Measurements from ENCODE around the gene CYP2B6.
"Not testable (repeated sequence)": the region's sequence is repeated elsewhere in the genome, so short reads cannot be mapped to it uniquely, and the experiment has no call there.

The CYP2B6 gene

DNA sequence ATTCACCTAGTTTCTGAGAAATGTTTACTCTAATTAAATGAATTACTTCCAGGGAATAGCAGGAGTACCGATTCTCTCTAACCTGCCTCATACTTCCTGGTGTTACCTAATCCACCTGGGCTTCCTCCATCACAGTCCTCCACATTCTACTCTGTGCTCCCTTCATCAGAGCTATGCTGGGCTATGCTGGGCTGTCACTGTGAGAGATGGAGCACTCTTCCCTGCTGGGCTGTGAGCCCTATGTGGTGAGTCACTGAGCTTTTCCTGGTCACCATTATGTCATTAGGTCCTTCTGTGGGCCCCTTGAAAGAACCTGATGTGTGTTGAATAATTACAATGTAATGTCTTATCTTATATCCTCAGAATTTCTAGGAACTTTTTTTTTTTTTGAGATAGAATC lies 54.0 kb downstream of the CYP2B6 start:
- not testable (repeated sequence) for DNase-seq

DNA sequence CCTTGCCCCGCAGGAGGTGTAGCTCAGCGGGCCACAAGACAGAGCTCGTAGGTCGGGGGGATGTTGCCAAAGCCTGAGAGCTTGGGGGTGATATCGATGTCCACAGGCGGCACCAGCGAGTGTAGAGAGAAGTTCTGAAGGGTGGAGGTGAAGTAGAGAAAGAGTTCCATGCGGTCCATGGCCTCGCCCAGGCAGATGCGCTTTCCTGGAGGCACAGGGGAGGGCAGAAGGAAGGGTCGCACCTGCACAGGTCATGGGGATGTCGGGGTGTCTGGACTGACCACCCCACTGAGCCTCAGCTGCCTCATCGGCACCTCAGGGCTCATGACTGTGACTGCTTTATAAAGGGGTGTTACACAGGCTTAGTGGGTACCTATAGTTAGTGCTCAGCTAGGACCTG lies 59.3 kb downstream of the CYP2B6 start:
- DNase-seq, result no peak

DNA sequence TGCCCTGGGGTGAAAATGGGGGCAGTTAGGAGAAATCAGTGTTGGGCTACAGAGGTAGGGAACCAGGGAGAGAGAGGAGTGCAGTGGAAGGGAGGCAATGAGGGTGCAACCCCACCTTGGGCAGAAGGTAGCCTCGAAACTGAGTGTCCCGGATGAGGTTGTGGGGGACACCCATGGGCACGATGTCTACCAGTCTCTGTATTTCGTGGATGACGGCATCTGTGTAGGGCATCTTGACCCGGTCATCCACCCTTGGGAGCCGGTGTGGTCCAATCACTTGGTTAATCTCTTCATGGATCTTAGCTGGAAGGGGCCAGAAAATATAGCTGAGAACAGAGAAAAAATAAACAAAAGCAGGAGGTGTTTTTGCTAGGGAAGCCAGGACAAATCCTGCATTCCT lies 61.1 kb downstream of the CYP2B6 start:
- DNase-seq, result not testable (repeated sequence)

DNA sequence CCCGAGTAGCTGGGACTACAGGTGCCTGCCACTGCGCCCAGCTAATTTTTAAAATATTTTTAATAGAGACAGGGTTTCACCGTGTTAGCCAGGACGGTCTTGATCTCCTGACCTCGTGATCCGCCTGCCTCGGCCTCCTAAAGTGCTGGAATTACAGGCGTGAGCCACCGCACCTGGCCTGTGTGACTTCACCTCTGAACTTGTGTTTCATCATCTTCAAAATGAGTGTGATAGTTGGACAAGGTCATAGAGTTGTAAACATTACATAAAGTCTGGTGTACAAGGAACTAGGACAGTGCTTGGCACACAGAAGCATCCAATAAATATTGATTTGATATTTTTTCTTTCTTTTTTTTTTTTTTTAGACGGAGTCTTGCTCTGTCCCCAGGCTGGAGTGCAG lies 62.2 kb downstream of the CYP2B6 start:
- not testable (repeated sequence) for DNase-seq

DNA sequence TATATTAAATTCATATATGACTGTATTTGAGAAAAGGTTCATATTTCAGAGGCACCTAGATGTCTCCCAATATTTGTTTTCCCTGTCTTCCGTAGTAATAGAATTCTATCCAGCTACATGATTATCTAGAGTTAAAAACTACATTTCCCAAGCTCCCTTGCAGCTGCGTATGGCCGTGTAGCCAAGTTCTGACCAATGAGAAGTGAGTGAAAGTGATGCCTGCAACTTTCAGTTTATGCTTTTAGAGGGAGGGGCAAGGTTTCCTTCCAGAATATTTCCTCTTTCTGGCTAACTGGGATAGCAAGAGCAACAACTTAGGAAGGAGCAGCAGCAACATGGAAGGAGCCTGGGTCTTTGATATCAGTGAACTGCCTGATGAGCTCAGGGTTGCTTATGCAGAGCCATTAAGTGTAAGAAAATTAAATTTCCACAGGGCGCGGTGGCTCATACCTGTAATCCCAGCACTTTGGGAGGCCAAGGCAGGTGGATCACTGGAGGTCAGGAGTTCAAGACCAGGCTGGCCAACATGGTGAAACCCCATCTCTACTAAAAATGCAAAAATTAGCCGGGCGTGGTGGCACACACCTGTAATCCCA lies 74.0 kb downstream of the CYP2B6 start:
- DNase-seq, result no peak
